Stimulated activated naive CD8-positive, alpha-beta T cell treated with anti-CD3 and anti-CD28 coated beads, Interleukin-15, Interleukin-2, amounts not matched to agents 100 ng/mL and 50 ng/mL, for 24 hours (primary cell): ENCODE measurements around the gene PDE8B.

Experiments used
- H3K27ac Mint-ChIP-seq: one replicate; pipeline ENCODE4 v1.8.0; 2021; ENCODE audit warnings: mild to moderate bottlenecking, mixed read lengths
- H3K27me3 Mint-ChIP-seq: one replicate; pipeline ENCODE4 v1.8.0; 2021; ENCODE audit warnings: mixed read lengths
- H3K36me3 Mint-ChIP-seq: one replicate; pipeline ENCODE4 v1.8.0; 2021; ENCODE audit warnings: low read depth, mixed read lengths
- H3K4me1 Mint-ChIP-seq: one replicate; pipeline ENCODE4 v1.8.0; 2021; ENCODE audit warnings: low read depth, mixed read lengths
- H3K4me3 Mint-ChIP-seq: one replicate; pipeline ENCODE4 v1.8.0; 2021; ENCODE audit warnings: mild to moderate bottlenecking, mixed read lengths
- H3K9me3 Mint-ChIP-seq: one replicate; pipeline ENCODE4 v1.8.0; 2021; ENCODE audit warnings: mixed read lengths

The PDE8B gene, protein sequence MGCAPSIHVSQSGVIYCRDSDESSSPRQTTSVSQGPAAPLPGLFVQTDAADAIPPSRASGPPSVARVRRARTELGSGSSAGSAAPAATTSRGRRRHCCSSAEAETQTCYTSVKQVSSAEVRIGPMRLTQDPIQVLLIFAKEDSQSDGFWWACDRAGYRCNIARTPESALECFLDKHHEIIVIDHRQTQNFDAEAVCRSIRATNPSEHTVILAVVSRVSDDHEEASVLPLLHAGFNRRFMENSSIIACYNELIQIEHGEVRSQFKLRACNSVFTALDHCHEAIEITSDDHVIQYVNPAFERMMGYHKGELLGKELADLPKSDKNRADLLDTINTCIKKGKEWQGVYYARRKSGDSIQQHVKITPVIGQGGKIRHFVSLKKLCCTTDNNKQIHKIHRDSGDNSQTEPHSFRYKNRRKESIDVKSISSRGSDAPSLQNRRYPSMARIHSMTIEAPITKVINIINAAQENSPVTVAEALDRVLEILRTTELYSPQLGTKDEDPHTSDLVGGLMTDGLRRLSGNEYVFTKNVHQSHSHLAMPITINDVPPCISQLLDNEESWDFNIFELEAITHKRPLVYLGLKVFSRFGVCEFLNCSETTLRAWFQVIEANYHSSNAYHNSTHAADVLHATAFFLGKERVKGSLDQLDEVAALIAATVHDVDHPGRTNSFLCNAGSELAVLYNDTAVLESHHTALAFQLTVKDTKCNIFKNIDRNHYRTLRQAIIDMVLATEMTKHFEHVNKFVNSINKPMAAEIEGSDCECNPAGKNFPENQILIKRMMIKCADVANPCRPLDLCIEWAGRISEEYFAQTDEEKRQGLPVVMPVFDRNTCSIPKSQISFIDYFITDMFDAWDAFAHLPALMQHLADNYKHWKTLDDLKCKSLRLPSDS

DNA sequence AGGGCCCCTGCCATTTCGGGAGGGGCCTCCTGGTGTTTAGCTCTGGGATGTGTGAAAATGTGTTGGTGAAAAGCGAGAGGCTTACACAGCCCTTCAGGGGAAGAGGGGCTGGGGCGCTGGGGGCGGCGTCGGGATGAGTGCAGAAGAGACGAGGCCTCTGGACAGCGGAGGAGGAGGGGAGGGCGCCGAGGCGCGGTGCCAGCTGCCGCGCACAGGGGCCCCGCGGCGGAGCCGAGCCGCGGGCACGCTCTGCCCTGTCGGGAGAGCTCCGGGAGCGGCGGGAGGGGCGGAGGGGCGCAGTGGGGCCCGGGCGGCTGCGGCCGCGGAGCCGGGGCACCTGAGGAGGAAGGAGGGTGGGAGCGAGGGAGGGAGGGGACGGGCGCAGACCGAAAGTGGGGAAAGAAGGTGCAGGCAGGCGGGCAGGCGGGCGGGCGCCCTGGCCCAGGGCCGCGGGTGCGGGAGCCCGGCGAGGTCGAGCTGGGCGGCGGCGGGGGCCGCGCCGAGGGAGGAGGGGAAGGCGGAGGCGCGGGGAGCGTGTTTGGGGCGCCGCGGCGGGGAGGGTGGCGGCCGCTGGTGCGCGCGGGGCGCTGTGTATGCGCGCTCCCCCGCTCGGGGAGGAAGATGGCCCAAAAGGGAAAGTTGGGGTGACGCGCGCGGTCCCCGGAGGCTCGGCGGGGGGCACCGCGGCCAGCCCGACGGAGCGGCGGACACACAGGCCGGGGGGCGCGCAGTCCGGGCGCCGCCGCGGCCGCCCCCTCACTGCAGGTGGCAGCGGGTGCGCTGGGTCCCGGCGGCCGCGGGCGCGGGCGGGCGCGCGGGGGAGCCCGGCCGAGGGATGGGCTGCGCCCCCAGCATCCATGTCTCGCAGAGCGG, at the start of gene PDE8B:
PDE8B (plus strand) TSS at position 590 of the 873 bp plus-strand sequence; CDS start at position 836, 246 bp downstream.
- Mint-ChIP-seq H3K27ac (no peak within 1 kb of the TSS), H3K9me3 (no peaks in the 10 kb centered on the region), H3K4me1 (peaks cover 13% of the 10 kb centered on the region), H3K36me3 (no peaks in the 10 kb centered on the region), H3K4me3 (peak within 1 kb of the TSS; percentile 78), H3K27me3 (peaks cover 62% of the 10 kb centered on the region)

DNA sequence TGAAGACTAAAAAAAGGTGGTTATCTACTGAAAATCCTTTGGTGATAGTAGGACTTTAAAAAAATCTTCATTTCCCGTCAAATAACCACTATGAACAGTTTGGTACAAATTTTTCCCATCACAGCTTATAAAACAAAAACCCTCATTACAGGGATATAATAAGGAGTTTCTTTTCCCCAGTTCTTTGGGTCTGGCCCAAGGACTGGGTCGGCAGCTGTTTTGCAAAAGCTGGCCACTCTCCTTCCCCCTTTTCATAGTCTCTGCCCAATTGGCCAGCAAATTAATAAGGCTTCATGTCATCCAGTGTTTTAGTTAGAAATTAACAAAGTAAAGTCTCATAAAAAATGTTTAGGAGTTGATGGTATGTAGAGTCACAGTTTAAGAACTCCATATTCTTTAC, 47.0 kb upstream of the PDE8B start:
- peaks cover 6% of the 10 kb centered on the region for H3K27me3 Mint-ChIP-seq
- H3K4me3 Mint-ChIP-seq: no peak overlapping the region
- H3K4me1 Mint-ChIP-seq: no peaks in the 10 kb centered on the region
- no peaks in the 10 kb centered on the region for H3K36me3 Mint-ChIP-seq
- H3K9me3 Mint-ChIP-seq: no peaks in the 10 kb centered on the region
- no peak overlapping the region for H3K27ac Mint-ChIP-seq

DNA sequence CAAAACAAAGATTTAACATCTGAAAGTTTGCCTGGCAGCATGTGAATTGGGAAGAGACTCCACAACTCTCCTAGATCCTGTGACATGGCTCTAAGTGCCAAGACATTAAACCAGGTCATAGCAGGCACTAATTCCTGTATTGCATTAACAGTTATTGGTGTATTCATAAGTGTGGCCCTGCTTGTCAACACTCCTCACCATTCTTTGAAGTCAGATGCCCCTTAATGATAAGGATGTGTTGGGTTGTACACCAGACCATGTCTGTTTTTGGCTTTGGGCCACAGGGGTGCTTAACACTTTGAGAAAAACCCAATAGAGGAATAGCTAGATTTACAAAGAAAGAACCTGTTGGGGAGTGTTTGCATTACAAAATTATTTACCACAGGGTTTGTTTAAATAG, 43.4 kb upstream of the PDE8B start:
- Mint-ChIP-seq H3K36me3 (no peaks in the 10 kb centered on the region), H3K27ac (no peak overlapping the region), H3K4me1 (no peaks in the 10 kb centered on the region), H3K9me3 (no peaks in the 10 kb centered on the region), H3K27me3 (peaks cover 10% of the 10 kb centered on the region), H3K4me3 (no peak overlapping the region)

DNA sequence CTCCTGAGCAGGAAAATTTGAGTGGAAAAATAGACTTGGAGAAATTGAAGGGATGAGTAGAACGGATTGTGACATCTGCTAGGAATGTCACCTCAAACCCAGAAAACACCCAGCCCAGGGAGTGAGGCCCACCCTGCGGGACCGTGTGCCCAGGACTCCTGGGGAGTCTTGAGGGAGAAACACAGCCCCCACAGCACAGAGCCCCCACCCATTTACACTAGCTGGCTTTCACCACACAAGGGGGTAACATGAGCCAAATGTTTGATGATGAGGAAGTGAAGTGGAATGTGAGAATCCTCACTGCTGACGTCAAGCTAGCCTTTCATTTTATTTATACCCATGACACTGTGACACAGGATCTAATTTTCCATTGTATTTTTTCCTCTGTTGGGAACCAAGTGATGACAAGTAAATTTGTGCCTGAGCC, 42.8 kb upstream of the PDE8B start:
- H3K36me3 Mint-ChIP-seq: no peaks in the 10 kb centered on the region
- no peak overlapping the region for H3K27ac Mint-ChIP-seq
- H3K4me3 Mint-ChIP-seq: no peak overlapping the region
- H3K27me3 Mint-ChIP-seq: peaks cover 10% of the 10 kb centered on the region
- H3K4me1 Mint-ChIP-seq: no peaks in the 10 kb centered on the region
- no peaks in the 10 kb centered on the region for H3K9me3 Mint-ChIP-seq

DNA sequence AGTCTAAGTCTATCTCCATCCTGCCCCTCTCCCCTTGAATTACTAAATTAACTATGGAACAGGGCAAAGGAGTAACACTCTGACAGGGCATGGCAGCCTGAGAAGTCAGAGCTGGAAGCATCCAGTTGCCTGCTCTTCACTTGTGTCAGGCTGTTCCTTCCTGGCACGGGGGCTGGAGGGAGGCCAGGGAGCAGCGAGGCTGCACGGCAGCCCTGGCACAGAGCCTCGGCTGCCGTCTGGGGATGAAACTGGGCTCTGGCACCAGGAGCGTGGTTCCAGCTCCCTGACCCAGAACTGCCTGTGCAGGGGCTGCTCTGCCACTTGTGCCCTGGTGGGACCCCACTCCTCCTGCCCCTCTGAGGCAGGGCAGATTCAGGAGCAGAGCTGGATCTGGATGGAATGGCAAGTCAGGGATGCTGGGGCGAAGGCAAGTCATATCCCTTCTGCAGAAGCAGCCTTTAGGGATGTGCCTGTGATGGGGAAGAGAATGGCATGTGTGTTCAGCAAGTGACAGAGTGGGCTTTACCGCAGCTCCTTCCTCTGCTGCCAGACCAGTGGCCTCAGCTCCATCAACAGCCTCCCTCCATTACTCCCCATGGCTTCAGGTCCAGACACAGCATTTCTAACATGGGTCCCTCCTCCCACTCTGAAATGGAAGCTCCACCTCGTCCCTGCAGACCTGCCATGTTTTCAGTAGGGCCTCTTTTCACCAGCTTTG, 42.2 kb upstream of the PDE8B start:
- no peaks in the 10 kb centered on the region for H3K4me1 Mint-ChIP-seq
- H3K4me3 Mint-ChIP-seq: no peak overlapping the region
- H3K9me3 Mint-ChIP-seq: no peaks in the 10 kb centered on the region
- H3K36me3 Mint-ChIP-seq: no peaks in the 10 kb centered on the region
- H3K27ac Mint-ChIP-seq: no peak overlapping the region
- peaks cover 10% of the 10 kb centered on the region for H3K27me3 Mint-ChIP-seq

DNA sequence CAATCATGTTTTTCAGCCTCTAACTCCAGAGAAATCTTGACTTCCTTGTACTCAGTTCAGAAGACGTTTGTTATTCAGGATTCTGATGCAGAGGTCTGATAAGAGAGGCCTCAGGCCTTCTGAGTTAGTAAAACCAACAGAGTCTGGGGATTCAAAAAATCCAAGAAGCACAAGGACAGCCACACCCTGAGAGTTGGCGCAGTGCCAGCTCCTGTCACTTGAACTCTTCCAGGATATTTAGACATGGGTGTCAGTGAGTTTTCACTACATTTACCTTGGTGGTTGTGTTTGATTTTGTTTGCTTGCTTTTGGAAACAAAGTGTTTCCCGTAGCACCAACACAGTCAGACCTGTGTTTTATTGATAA, 41.6 kb upstream of the PDE8B start:
- H3K27ac Mint-ChIP-seq: no peak overlapping the region
- H3K4me3 Mint-ChIP-seq: no peak overlapping the region
- H3K4me1 Mint-ChIP-seq: no peaks in the 10 kb centered on the region
- H3K27me3 Mint-ChIP-seq: peaks cover 10% of the 10 kb centered on the region
- H3K9me3 Mint-ChIP-seq: no peaks in the 10 kb centered on the region
- no peaks in the 10 kb centered on the region for H3K36me3 Mint-ChIP-seq

DNA sequence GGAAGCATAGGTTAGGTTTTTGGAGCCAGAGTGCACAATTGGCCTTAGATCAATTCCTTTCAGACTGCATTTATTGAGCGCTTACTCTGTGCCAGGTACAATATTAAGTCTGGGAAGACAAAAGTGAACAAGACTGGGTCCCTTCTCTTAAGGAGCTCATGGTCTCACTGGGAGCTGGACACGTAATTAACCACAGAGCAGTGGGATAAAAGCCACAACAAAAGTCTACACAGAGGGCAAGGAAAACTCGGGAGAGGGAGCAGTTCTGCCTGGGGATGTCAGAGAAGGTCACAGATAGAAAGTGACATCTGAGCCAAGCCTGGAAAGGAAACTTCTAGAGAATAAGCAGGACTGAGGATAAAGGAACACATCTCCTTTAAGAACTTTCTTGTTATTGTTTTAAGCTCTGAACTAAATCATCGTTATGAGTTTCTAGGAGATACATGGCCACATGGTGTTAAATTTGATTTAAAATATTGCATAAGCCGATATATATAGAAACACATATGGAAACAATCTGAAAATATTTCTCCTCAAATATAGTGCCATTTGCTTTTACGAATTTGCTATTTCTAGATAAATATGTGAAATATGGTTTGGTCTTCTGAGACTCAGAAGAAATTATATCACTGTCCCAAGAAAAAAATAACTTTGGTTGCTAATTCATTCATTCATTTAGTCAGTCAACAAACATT, 40.1 kb upstream of the PDE8B start:
- Mint-ChIP-seq H3K27ac (no peak overlapping the region), H3K36me3 (no peaks in the 10 kb centered on the region), H3K4me3 (no peak overlapping the region), H3K9me3 (no peaks in the 10 kb centered on the region), H3K4me1 (no peaks in the 10 kb centered on the region), H3K27me3 (peaks cover 10% of the 10 kb centered on the region)

DNA sequence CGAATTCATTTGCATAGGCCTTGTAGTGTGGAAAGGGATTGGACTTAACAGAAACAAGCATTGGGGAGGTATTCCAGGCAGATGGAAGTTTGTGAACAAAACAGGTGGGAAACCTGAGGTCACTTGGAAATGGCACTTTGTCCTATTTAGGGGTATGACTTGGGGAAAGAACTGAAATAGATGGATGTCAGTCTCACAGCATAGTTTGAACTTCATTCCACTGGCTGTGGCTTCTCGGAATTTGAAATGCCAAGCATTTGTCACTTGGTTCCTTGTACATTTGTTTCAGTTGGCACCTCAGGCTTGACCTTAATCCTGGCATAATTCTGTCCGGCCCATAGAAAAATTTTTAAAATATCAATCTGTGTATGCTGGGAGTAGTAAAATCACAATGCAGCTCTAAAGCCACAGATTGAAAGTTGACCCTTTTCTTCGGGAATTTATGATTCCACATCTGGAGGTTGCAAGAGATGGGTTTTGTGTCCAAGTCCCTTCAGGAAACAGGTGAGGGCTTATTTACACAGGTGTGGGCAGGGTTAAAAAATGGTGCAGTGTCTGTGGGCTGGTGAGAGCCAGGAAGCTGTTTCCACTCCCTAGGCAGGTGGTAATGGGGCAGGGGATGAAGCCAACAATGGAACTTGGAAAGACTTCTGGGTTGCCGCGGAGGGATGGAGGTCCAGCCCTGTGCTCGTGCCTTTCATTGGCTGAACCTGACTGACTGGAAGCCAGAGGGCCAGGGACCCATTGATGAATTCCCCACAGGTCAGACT, 39.2 kb upstream of the PDE8B start:
- Mint-ChIP-seq H3K36me3 (no peaks in the 10 kb centered on the region), H3K4me3 (no peak overlapping the region), H3K4me1 (no peaks in the 10 kb centered on the region), H3K27me3 (peaks cover 10% of the 10 kb centered on the region), H3K27ac (no peak overlapping the region), H3K9me3 (no peaks in the 10 kb centered on the region)

DNA sequence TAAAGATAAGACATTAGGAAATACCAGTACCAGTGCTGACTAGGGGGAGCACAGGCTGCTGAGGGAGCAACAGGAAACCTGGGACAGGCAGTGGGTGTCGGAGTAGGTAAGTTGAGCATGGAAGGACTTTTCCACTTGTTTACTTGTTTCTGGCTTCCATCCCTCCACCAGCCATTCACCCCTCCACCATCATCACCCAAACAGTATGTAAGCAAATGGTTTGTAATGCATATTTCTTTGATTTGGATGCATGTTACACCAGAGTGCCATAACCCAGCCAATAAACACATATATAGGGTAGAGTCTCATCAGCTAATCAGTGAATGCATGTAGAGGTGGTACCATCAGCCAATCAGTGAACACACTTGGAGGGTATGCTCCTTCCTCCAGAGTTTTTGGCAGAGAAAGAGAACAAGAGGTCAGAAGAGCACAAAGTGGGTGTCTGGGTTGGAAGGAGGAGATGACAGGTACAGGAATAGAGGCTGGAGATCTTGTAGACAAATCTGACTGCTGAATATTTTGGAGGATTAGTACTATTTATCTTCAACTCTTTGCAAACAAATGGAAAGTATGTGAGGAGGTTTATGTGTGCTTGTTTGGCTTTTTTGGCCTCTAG, 37.7 kb upstream of the PDE8B start:
- Mint-ChIP-seq H3K36me3 (no peaks in the 10 kb centered on the region), H3K4me3 (no peak overlapping the region), H3K4me1 (no peaks in the 10 kb centered on the region), H3K9me3 (no peaks in the 10 kb centered on the region), H3K27me3 (peaks cover 5% of the 10 kb centered on the region), H3K27ac (no peak overlapping the region)

DNA sequence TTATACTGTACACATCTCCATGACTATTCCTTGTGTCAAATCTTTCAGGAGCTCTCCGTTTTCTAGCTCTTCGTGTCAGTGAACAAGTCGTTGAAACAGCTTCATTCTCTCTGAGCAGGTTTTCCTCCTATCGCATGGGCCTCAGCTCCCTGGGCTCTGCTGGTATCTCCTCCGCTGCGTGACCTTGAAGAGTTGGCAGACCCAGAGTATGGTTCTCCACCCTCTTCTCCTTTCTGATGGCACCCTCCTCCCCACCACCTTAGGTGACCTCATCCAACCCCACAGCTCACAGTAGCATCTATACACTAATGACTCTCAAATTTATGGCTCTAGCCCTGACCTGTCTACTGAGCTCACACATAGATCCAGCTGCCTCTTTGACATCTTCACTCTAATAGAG, 36.0 kb upstream of the PDE8B start:
- Mint-ChIP-seq H3K36me3 (no peaks in the 10 kb centered on the region), H3K27ac (no peak overlapping the region), H3K4me3 (no peak overlapping the region), H3K27me3 (peaks cover 16% of the 10 kb centered on the region), H3K4me1 (no peaks in the 10 kb centered on the region), H3K9me3 (no peaks in the 10 kb centered on the region)

DNA sequence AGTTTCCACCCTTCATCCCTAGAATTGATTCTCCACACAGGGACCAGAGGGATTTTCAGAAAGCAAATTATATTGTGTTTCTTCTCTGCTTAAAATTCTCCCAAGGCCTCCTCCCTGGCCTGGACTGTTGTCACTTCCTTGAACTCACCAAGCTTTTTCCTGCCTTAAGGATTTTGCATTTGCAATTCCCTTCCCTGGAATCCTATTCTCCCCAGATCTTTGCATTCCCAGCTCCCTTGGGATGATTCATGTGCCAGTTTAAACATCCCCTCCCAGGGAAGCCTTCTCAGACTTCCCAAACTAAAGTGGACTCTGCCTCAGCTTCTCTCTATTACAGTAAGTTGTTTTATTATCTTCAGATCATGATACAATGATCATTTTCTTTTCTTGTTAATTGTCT, 35.2 kb upstream of the PDE8B start:
- H3K27ac Mint-ChIP-seq: no peak overlapping the region
- H3K9me3 Mint-ChIP-seq: no peaks in the 10 kb centered on the region
- H3K4me1 Mint-ChIP-seq: no peaks in the 10 kb centered on the region
- H3K27me3 Mint-ChIP-seq: peaks cover 21% of the 10 kb centered on the region
- H3K36me3 Mint-ChIP-seq: no peaks in the 10 kb centered on the region
- no peak overlapping the region for H3K4me3 Mint-ChIP-seq

DNA sequence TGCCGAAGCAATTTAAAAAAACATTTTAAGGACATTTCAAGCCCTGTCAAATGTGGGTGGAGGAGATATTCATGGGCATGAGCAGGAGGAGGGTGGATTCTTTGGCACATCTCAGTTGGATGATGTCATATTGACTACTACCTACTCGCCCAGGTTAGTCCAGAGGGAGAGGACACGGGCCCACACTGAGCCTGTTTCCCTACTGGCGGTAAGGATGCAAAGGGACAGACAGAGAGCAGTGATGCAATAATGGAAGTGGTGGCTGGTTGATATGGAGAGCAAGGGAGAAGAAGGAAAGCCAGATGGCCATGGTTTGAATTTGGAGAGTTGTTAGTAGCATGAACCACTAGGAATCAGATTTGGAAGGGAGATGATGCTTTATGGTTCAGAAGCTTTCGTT, 34.1 kb upstream of the PDE8B start:
- Mint-ChIP-seq H3K27ac (no peak overlapping the region), H3K27me3 (peaks cover 25% of the 10 kb centered on the region), H3K9me3 (no peaks in the 10 kb centered on the region), H3K4me1 (no peaks in the 10 kb centered on the region), H3K4me3 (no peak overlapping the region), H3K36me3 (no peaks in the 10 kb centered on the region)

DNA sequence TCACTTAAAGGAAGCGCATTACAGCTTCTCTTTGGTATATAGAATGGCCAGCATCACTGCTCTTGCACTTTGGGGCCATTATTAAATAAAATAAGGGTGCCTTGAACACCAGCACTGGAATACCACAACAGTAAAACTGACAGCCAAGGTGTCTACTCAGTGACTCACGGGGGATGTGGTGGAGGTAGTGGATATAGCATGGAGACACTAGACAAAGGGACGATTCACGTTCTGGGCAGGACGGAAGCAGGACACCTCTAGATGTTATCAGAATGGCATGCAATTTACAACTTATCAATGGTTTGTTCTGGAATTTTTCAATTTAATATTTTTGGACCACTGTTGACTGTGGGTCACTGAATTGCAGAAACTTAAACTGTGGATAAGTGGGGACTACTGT, 32.9 kb upstream of the PDE8B start:
- H3K36me3 Mint-ChIP-seq: no peaks in the 10 kb centered on the region
- no peaks in the 10 kb centered on the region for H3K4me1 Mint-ChIP-seq
- H3K27ac Mint-ChIP-seq: no peak overlapping the region
- H3K4me3 Mint-ChIP-seq: no peak overlapping the region
- peaks cover 35% of the 10 kb centered on the region for H3K27me3 Mint-ChIP-seq
- H3K9me3 Mint-ChIP-seq: no peaks in the 10 kb centered on the region
